ENCODE data around the gene LGALS8. TPM values are rescaled to one million over a fixed set of nuclear protein-coding genes. Genes with fewer than 3 reads are reported as not detected.
"Not testable (repeated sequence)": the region's sequence is repeated elsewhere in the genome, so short reads cannot be mapped to it uniquely, and the experiment has no call there.

Gene LGALS8
- total RNA-seq, 1 donor from 2014 or later, result 33.3 TPM

DNA sequence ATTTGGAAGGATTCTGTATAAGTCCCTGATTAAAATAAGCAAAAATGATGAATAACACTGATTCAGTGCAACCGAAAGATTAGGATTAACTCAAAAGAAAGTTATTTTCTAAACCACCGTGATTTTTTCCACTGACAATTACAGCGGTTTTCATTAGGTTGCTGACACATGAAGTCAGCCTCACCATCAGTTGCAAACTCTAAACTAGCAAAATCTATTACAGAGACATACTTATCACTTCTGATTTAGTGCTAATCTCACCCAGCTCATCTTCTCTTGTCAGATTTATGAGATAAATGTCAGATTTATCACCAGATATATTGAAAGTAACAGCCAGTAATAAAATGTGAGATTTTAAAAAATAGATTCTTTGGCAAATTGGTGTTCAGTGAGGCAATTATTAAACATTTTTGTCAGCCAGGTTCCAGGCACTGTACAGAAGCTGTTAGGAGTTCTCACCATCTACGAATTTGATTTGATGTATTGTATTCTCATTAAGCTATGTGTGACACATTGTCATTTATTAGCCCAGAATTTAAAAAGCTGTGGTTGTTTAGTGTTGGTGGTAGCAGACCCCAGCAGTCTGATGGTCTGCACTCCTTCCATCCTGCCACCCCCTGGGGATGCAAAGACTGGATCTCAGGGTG is 37.3 kb upstream of the LGALS8 start:
- H3K4me1 Mint-ChIP-seq (ENCODE audit: low read depth, unreplicated experiment), result no peaks in the 10 kb centered on the region
- no peak overlapping the region for H3K27ac Mint-ChIP-seq (ENCODE audit: unreplicated experiment)
- TF ChIP-seq, protein P1, sequence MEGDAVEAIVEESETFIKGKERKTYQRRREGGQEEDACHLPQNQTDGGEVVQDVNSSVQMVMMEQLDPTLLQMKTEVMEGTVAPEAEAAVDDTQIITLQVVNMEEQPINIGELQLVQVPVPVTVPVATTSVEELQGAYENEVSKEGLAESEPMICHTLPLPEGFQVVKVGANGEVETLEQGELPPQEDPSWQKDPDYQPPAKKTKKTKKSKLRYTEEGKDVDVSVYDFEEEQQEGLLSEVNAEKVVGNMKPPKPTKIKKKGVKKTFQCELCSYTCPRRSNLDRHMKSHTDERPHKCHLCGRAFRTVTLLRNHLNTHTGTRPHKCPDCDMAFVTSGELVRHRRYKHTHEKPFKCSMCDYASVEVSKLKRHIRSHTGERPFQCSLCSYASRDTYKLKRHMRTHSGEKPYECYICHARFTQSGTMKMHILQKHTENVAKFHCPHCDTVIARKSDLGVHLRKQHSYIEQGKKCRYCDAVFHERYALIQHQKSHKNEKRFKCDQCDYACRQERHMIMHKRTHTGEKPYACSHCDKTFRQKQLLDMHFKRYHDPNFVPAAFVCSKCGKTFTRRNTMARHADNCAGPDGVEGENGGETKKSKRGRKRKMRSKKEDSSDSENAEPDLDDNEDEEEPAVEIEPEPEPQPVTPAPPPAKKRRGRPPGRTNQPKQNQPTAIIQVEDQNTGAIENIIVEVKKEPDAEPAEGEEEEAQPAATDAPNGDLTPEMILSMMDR (IDR thresholded peaks at IDR 0.05; ENCODE audit: partially characterized antibody, unreplicated experiment), result no peak
- peaks cover 5% of the 10 kb centered on the region for H3K36me3 Mint-ChIP-seq (ENCODE audit: unreplicated experiment)
- no peak for DNase-seq
- H3K4me3 Mint-ChIP-seq (ENCODE audit: unreplicated experiment), result no peak overlapping the region
- H3K27me3 Mint-ChIP-seq (ENCODE audit: unreplicated experiment), result no peaks in the 10 kb centered on the region
- H3K9me3 Mint-ChIP-seq (ENCODE audit: unreplicated experiment), result no peaks in the 10 kb centered on the region

DNA sequence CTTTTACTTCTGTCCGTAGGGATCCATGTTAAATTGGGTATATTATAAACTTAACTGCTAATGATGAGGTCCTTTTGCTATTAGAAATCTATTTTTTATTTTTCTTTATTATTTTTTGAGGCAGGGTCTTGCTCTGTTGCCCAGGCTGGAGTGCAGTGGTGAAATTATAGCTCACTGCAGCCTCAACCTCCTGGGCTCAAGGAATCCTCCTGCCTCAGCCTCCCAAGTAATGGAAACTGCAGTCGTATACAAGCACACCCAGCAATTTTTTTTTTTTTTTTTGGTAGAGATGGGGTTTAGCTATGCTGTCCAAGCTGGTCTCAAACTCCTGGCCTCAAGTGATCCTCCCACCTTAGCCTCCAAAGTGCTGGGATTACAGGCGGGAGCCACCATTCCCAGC is 34.6 kb upstream of the LGALS8 start:
- not testable (repeated sequence) for H3K4me3 Mint-ChIP-seq (ENCODE audit: unreplicated experiment); H3K9me3 Mint-ChIP-seq (ENCODE audit: unreplicated experiment); DNase-seq; H3K27me3 Mint-ChIP-seq (ENCODE audit: unreplicated experiment); H3K36me3 Mint-ChIP-seq (ENCODE audit: unreplicated experiment); H3K27ac Mint-ChIP-seq (ENCODE audit: unreplicated experiment); H3K4me1 Mint-ChIP-seq (ENCODE audit: low read depth, unreplicated experiment)

DNA sequence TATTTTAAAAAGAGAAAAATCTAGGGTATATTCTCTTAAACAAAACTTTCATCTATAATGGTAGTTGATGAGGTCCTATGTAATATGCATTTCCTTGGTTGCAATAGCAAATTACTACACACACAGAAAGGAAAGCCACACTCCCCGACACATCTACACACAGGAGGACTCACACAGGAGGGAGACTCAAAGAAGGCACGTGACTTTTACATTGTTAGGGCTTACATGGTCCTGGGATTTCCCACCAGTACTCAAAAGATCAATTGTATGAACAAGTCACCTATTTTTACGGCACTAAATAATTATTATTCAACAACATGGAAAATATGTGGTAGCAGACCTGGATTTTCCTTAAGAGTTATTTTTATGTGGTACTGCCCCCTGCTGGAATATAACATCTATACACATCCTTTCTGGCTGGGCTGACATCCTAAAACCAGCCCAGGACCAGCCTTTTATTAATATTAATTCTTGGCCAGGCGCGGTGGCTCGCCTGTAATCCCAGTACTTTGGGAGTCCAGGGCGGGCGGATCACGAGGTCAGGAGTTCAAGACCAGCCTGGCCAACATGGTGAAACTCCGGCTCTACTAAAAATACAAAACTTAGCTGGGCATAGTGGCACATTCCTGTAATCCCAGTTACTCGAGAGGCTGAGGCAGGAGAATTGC is 33.9 kb upstream of the LGALS8 start:
- no peaks in the 10 kb centered on the region for H3K36me3 Mint-ChIP-seq (ENCODE audit: unreplicated experiment)
- no peaks in the 10 kb centered on the region for H3K9me3 Mint-ChIP-seq (ENCODE audit: unreplicated experiment)
- H3K27ac Mint-ChIP-seq (ENCODE audit: unreplicated experiment), result no peak overlapping the region
- TF ChIP-seq, protein P1 (IDR thresholded peaks at IDR 0.05; ENCODE audit: partially characterized antibody, unreplicated experiment), result peak; percentile 85
- no peaks in the 10 kb centered on the region for H3K27me3 Mint-ChIP-seq (ENCODE audit: unreplicated experiment)
- DNase-seq, result no peak
- H3K4me1 Mint-ChIP-seq (ENCODE audit: low read depth, unreplicated experiment), result no peaks in the 10 kb centered on the region
- no peak overlapping the region for H3K4me3 Mint-ChIP-seq (ENCODE audit: unreplicated experiment)

DNA sequence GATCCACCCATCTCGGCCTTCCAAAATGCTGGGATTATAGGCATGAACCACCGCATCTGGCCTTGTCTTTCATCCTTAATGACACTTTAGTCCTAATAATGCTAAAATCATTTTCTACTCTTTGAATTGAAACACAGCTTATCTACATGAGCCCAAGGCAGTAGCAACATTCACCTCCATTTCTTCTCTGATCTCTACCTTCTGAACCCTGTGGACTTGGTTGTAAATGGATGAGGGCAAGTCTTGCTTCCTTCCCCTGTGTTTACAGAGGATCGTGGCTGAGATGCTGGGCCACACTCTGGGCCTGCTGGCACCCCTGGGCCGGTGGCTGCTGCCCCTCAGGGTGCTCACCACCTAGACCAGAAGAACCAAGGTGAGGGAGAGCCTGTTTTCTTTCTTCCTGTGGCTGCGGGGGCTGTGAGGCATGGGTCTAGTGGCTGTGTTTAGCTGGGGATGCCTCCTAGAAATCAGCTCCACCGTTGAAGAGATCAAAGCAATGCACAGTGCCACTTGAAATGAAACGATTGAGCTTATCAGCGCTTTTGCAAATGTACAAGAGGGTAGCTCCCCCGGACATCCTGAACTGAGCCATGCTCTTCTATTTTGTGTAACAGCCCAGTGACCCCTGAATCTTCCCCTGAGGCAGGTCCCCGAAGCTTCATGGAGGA is 32.2 kb upstream of the LGALS8 start:
- TF ChIP-seq, protein P1 (IDR thresholded peaks at IDR 0.05; ENCODE audit: partially characterized antibody, unreplicated experiment), result no peak
- H3K36me3 Mint-ChIP-seq (ENCODE audit: unreplicated experiment), result no peaks in the 10 kb centered on the region
- H3K27ac Mint-ChIP-seq (ENCODE audit: unreplicated experiment), result no peak overlapping the region
- no peaks in the 10 kb centered on the region for H3K4me1 Mint-ChIP-seq (ENCODE audit: low read depth, unreplicated experiment)
- H3K27me3 Mint-ChIP-seq (ENCODE audit: unreplicated experiment), result no peaks in the 10 kb centered on the region
- no peak overlapping the region for H3K4me3 Mint-ChIP-seq (ENCODE audit: unreplicated experiment)
- DNase-seq, result no peak
- no peaks in the 10 kb centered on the region for H3K9me3 Mint-ChIP-seq (ENCODE audit: unreplicated experiment)

DNA sequence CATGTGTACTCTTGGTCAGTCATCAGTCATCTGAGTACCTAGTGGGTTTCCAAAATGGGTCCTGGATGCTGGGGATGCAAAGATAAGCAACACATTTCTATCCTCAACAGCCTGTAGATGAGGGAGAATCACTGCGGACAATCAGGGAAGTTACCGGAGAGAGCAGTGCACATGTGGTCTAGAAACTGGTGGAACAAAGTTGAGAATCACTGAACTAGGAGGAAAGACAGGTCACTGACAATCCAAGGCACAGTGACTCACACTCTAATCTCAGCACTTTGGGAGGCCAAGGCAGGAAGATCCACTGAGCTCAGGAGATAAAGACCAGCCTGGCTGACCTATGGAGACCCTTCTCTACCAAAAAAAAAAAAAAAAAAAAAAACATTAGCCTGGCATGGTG is 31.4 kb upstream of the LGALS8 start:
- TF ChIP-seq, protein P1 (IDR thresholded peaks at IDR 0.05; ENCODE audit: partially characterized antibody, unreplicated experiment), result no peak
- Mint-ChIP-seq H3K36me3 (ENCODE audit: unreplicated experiment) (no peaks in the 10 kb centered on the region), H3K27me3 (ENCODE audit: unreplicated experiment) (no peaks in the 10 kb centered on the region), H3K4me3 (ENCODE audit: unreplicated experiment) (no peak overlapping the region), H3K4me1 (ENCODE audit: low read depth, unreplicated experiment) (no peaks in the 10 kb centered on the region), H3K27ac (ENCODE audit: unreplicated experiment) (no peak overlapping the region), H3K9me3 (ENCODE audit: unreplicated experiment) (no peaks in the 10 kb centered on the region)
- DNase-seq, result no peak

Measured in glutamatergic neuron (in vitro differentiated cells).